Measurements from ENCODE around the gene CEP131. TPM values are rescaled to one million over a fixed set of nuclear protein-coding genes. Genes with fewer than 3 reads are reported as not detected.

Gene CEP131
- total RNA-seq, result 6.2 and 10.1 TPM in 2 replicates

GRCh38 chr17:81222906-81223761 lies at the start of gene CEP131:
CEP131 (minus strand) TSS chr17:81222965; CDS start chr17:81220056, 2,909 bp downstream.

GRCh38 chr17:81238815-81239713 lies 16.3 kb upstream of the CEP131 start, which contains the start of the genes NDUFAF8 and TEPSIN:
NDUFAF8 (plus strand) TSS chr17:81239318; CDS start chr17:81239364, 46 bp downstream.
TEPSIN (minus strand) TSS chr17:81239055; CDS start chr17:81239033, 22 bp downstream.

GRCh38 chr17:81166033-81166492 lies 56.7 kb downstream of the CEP131 start, which contains the start of gene AATK:
AATK (minus strand) TSS chr17:81166221; CDS start chr17:81165992, 229 bp downstream.

GRCh38 chr17:81165246-81166032 lies 57.3 kb downstream of the CEP131 start, which contains the start of gene PVALEF:
PVALEF (plus strand) TSS chr17:81165507; CDS start chr17:81181227, 15,720 bp downstream.

Other genes with a start within 250 kb of the CEP131 start
- 12.2 and 17.2 TPM in 2 replicates for gene CHMP6, start 231.1 kb downstream of the CEP131 start, total RNA-seq
- gene BAIAP2, start 187.8 kb downstream of the CEP131 start, total RNA-seq, result 12.5 and 25.1 TPM in 2 replicates
- not detected in 2 replicates for gene PVALEF, start 57.5 kb downstream of the CEP131 start, total RNA-seq
- 0.23 and 0.30 TPM in 2 replicates for gene AATK, start 56.7 kb downstream of the CEP131 start, total RNA-seq
- 11.9 and 14.2 TPM in 2 replicates for gene TEPSIN, start 16.1 kb upstream of the CEP131 start, total RNA-seq
- 26.6 and 27.0 TPM in 2 replicates for gene NDUFAF8, start 16.4 kb upstream of the CEP131 start, total RNA-seq
- 151 and 240 TPM in 2 replicates for gene SLC38A10, start 72.3 kb upstream of the CEP131 start, total RNA-seq
- gene BAHCC1, start 172.5 kb upstream of the CEP131 start, total RNA-seq, result 3.0 and 9.0 TPM in 2 replicates

Data from smooth muscle cell of the umbilical artery (primary cell).